ENCODE data around the gene PATJ.

Gene PATJ

DNA sequence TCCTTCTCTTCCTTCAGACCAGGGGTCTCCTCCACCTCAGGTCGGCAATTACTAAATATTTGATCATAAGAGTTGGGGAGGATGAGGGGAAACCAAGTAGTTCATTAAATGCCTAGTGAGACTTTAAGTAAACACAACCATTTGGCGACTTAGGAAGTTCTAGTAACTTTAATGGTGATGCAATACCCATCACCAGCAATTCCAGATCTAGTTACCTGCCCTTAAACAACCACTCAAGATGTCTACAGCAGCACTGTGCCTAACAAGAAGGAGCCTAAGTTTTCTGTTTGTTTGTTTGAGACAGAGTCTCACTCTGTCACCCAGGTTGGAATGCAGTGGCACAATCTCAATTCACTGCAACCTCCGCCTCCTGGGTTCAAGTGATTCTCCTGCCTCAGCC is 395.7 kb downstream of the PATJ start:
- TF ChIP-seq, protein P1, sequence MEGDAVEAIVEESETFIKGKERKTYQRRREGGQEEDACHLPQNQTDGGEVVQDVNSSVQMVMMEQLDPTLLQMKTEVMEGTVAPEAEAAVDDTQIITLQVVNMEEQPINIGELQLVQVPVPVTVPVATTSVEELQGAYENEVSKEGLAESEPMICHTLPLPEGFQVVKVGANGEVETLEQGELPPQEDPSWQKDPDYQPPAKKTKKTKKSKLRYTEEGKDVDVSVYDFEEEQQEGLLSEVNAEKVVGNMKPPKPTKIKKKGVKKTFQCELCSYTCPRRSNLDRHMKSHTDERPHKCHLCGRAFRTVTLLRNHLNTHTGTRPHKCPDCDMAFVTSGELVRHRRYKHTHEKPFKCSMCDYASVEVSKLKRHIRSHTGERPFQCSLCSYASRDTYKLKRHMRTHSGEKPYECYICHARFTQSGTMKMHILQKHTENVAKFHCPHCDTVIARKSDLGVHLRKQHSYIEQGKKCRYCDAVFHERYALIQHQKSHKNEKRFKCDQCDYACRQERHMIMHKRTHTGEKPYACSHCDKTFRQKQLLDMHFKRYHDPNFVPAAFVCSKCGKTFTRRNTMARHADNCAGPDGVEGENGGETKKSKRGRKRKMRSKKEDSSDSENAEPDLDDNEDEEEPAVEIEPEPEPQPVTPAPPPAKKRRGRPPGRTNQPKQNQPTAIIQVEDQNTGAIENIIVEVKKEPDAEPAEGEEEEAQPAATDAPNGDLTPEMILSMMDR (conservative IDR thresholded peaks at IDR 0.05; ENCODE audit: low read length): no peak
- TF ChIP-seq EZH2phosphoT487 (IDR thresholded peaks at IDR 0.05; ENCODE audit: borderline replicate concordance): no peak
- Histone ChIP-seq H2AFZ (ENCODE audit: low read length) (no peak overlapping the region), H3K9ac (ENCODE audit: low read depth, low read length, poor library complexity, severe bottlenecking) (no peak overlapping the region), H3K9me3 (ENCODE audit: insufficient read depth, low read depth, low read length) (no peaks in the 10 kb centered on the region), H4K20me1 (ENCODE audit: insufficient read depth, low read length, poor library complexity, severe bottlenecking) (no peaks in the 10 kb centered on the region), H3K4me2 (ENCODE audit: low read depth, low read length, poor library complexity, severe bottlenecking) (no peak overlapping the region), H3K4me3 (ENCODE audit: low read length, poor library complexity, severe bottlenecking) (no peak overlapping the region), H3F3A (ENCODE audit: low read depth) (no peaks in the 10 kb centered on the region), H3K27me3 (ENCODE audit: insufficient read depth, low read length, poor library complexity, severe bottlenecking) (no peaks in the 10 kb centered on the region), H3K4me1 (ENCODE audit: insufficient read depth, low read length, poor library complexity, severe bottlenecking) (no peaks in the 10 kb centered on the region), H3K9me2 (replicated peaks; ENCODE audit: low read depth, low read length) (no peaks in the 10 kb centered on the region), H3K36me3 (ENCODE audit: insufficient read depth, low read length) (no peaks in the 10 kb centered on the region), H3K79me2 (ENCODE audit: insufficient read depth, low read length) (no peaks in the 10 kb centered on the region)

DNA sequence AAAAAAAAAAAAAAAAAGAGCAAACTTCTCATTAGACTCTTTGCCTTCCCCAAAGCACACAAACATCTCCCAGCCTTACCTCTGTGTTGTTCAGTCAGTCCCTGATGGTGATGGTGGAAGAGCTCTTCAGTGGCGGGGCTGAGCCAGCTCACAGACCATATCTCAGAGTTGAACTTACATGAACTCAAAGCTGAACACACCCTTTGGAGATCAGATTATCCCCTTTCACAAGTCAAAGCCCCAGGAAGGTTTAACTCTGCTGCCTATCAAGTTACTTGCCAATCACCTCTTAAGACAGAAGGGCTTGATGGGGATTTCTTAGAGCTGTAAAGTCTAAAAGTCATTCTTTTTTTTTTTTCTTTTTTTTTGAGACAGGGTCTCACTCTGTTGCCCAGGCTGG is 397.1 kb downstream of the PATJ start:
- no peak overlapping the region for H3K4me3 ChIP-seq (ENCODE audit: low read length, poor library complexity, severe bottlenecking)
- no peaks in the 10 kb centered on the region for H3K27me3 ChIP-seq (ENCODE audit: insufficient read depth, low read length, poor library complexity, severe bottlenecking)
- H2AFZ ChIP-seq (ENCODE audit: low read length): no peak overlapping the region
- no peaks in the 10 kb centered on the region for H3K36me3 ChIP-seq (ENCODE audit: insufficient read depth, low read length)
- no peaks in the 10 kb centered on the region for H3K9me3 ChIP-seq (ENCODE audit: insufficient read depth, low read depth, low read length)
- H3K4me1 ChIP-seq (ENCODE audit: insufficient read depth, low read length, poor library complexity, severe bottlenecking): no peaks in the 10 kb centered on the region
- no peaks in the 10 kb centered on the region for H4K20me1 ChIP-seq (ENCODE audit: insufficient read depth, low read length, poor library complexity, severe bottlenecking)
- no peaks in the 10 kb centered on the region for H3K79me2 ChIP-seq (ENCODE audit: insufficient read depth, low read length)
- H3K4me2 ChIP-seq (ENCODE audit: low read depth, low read length, poor library complexity, severe bottlenecking): no peak overlapping the region
- no peaks in the 10 kb centered on the region for H3F3A ChIP-seq (ENCODE audit: low read depth)
- no peak overlapping the region for H3K9ac ChIP-seq (ENCODE audit: low read depth, low read length, poor library complexity, severe bottlenecking)
- no peak for TF ChIP-seq EZH2phosphoT487 (IDR thresholded peaks at IDR 0.05; ENCODE audit: borderline replicate concordance)
- TF ChIP-seq, protein P1 (conservative IDR thresholded peaks at IDR 0.05; ENCODE audit: low read length): no peak
- no peaks in the 10 kb centered on the region for H3K9me2 ChIP-seq (replicated peaks; ENCODE audit: low read depth, low read length)

DNA sequence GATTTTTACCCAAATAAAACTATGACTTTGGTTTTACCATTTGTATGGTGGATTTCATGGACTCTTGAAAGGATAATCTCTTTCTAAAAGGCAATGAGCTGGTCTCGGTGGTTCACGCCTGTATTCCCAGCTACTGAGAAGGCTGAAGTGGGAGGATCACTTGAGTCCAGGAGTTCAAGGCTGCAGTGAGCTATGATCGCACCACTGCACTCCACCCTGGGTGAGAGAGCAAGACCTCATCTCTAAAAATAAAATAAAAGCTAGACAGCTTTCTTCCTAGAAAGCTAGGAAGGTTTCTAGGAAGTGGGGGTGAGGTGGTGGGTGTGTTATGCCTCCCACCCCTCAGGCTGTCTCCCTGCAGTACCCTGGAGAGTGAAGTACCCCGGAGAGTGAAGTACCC is 398.4 kb downstream of the PATJ start:
- H3K79me2 ChIP-seq (ENCODE audit: insufficient read depth, low read length): no peaks in the 10 kb centered on the region
- no peak for TF ChIP-seq EZH2phosphoT487 (IDR thresholded peaks at IDR 0.05; ENCODE audit: borderline replicate concordance)
- TF ChIP-seq, protein P1 (conservative IDR thresholded peaks at IDR 0.05; ENCODE audit: low read length): no peak
- no peaks in the 10 kb centered on the region for H4K20me1 ChIP-seq (ENCODE audit: insufficient read depth, low read length, poor library complexity, severe bottlenecking)
- H3K4me1 ChIP-seq (ENCODE audit: insufficient read depth, low read length, poor library complexity, severe bottlenecking): no peaks in the 10 kb centered on the region
- H3K9me3 ChIP-seq (ENCODE audit: insufficient read depth, low read depth, low read length): no peaks in the 10 kb centered on the region
- no peak overlapping the region for H3K4me2 ChIP-seq (ENCODE audit: low read depth, low read length, poor library complexity, severe bottlenecking)
- H3K9ac ChIP-seq (ENCODE audit: low read depth, low read length, poor library complexity, severe bottlenecking): no peak overlapping the region
- H2AFZ ChIP-seq (ENCODE audit: low read length): no peak overlapping the region
- no peak overlapping the region for H3K4me3 ChIP-seq (ENCODE audit: low read length, poor library complexity, severe bottlenecking)
- H3K36me3 ChIP-seq (ENCODE audit: insufficient read depth, low read length): no peaks in the 10 kb centered on the region
- no peaks in the 10 kb centered on the region for H3F3A ChIP-seq (ENCODE audit: low read depth)
- no peaks in the 10 kb centered on the region for H3K9me2 ChIP-seq (replicated peaks; ENCODE audit: low read depth, low read length)
- no peaks in the 10 kb centered on the region for H3K27me3 ChIP-seq (ENCODE audit: insufficient read depth, low read length, poor library complexity, severe bottlenecking)

Measured in Loucy (cell line).